HEK293 (cell line): ENCODE results near the gene CEMP1.

Experiments used
- CTCF ChIA-PET: fragments of 350-600 bp; formaldehyde crosslinking; extraction: SDS; loops from one replicate; lab custom pipeline; 2021; ENCODE audit warnings: antibody characterized with exemption; lab: Yijun Ruan, JAX
- POLR2A ChIA-PET: fragments of 300-600 bp; formaldehyde crosslinking; extraction: SDS; loops from one replicate; lab custom pipeline; 2020; ENCODE audit warnings: antibody characterized with exemption, inconsistent platforms; lab: Yijun Ruan, JAX
- H3K27ac ChIP-seq: fragments of 200-500 bp; sonication (Bioruptor generic); 2 replicates; pipeline ENCODE4 v1.5.1; 2014; ENCODE audit warnings: low read depth, low read length, control low read depth, inconsistent platforms; ENCODE audit errors: extremely low read depth
- H3K36me3 ChIP-seq, 2 experiments: fragments of 200-500 bp in 1 of 2; sonication (Bioruptor generic) in 1 of 2; 1 replicate in 1 of 2; 2 replicates in 1 of 2; pipeline ENCODE4 v1.5.1; 2014 to 2017; ENCODE audit warnings: inconsistent platforms in 2 of 2, low read length in 2 of 2; ENCODE audit not compliant: control insufficient read depth in 2 of 2, insufficient read depth in 1 of 2
- H3K4me1 ChIP-seq: fragments of 200-500 bp; sonication (Bioruptor generic); 2 replicates; pipeline ENCODE4 v1.5.1; 2014; ENCODE audit warnings: mild to moderate bottlenecking, low read length, inconsistent platforms; ENCODE audit not compliant: control insufficient read depth, insufficient read depth
- H3K4me3 ChIP-seq: 2 replicates; pipeline ENCODE4 v1.5.1; 2011; ENCODE audit warnings: low read depth, mild to moderate bottlenecking, control low read depth, low read length, moderate library complexity
- H3K9me3 ChIP-seq: fragments of 200-500 bp; sonication (Bioruptor generic); 2 replicates; pipeline ENCODE4 v1.5.1; 2014; ENCODE audit warnings: low read depth, low read length, inconsistent platforms; ENCODE audit not compliant: control insufficient read depth, insufficient read depth
- GLIS1 ChIP-seq: fragments of 450-650 bp; formaldehyde crosslinking; IDR thresholded peaks from 2 replicates; pipeline ENCODE4 v1.5.1; 2016; ENCODE audit warnings: missing biosample characterization, missing genetic modification characterization
- KLF1 ChIP-seq: fragments of 450-650 bp; formaldehyde crosslinking; IDR thresholded peaks from 2 replicates; pipeline ENCODE4 v1.5.1; 2016; ENCODE audit warnings: missing biosample characterization, missing genetic modification characterization
- ZNF146 ChIP-seq: fragments of 450-650 bp; formaldehyde crosslinking; IDR thresholded peaks from 2 replicates; pipeline ENCODE4 v1.5.1; 2016; ENCODE audit warnings: missing biosample characterization, missing genetic modification characterization
- ZNF148 ChIP-seq: fragments of 450-650 bp; formaldehyde crosslinking; IDR thresholded peaks from 2 replicates; pipeline ENCODE4 v1.5.0; 2017; ENCODE audit warnings: missing biosample characterization, missing genetic modification characterization, borderline replicate concordance
- ZNF175 ChIP-seq: fragments of 450-650 bp; formaldehyde crosslinking; IDR thresholded peaks from 2 replicates; pipeline ENCODE4 v1.5.1; 2016; ENCODE audit warnings: missing biosample characterization, missing genetic modification characterization
- ZNF23 ChIP-seq: fragments of 450-650 bp; formaldehyde crosslinking; IDR thresholded peaks from 2 replicates; pipeline ENCODE4 v1.5.1; 2016; ENCODE audit warnings: missing biosample characterization, missing genetic modification characterization, borderline replicate concordance
- ZNF600 ChIP-seq: fragments of 450-650 bp; formaldehyde crosslinking; IDR thresholded peaks from 2 replicates; pipeline ENCODE4 v1.5.1; 2016; ENCODE audit warnings: missing biosample characterization, missing genetic modification characterization
- ZNF639 ChIP-seq: fragments of 450-650 bp; formaldehyde crosslinking; IDR thresholded peaks from 2 replicates; pipeline ENCODE4 v1.5.1; 2016; ENCODE audit warnings: missing biosample characterization, missing genetic modification characterization
- ZNF660 ChIP-seq: fragments of 450-650 bp; IDR thresholded peaks from 2 replicates; pipeline ENCODE4 v1.5.1; 2018; ENCODE audit warnings: missing biosample characterization, mild to moderate bottlenecking, missing genetic modification characterization
- ZNF707 ChIP-seq: fragments of 450-650 bp; formaldehyde crosslinking; IDR thresholded peaks from 2 replicates; pipeline ENCODE4 v1.5.1; 2016; ENCODE audit warnings: missing biosample characterization, missing genetic modification characterization
- ZNF76 ChIP-seq: fragments of 450-650 bp; formaldehyde crosslinking; IDR thresholded peaks from 2 replicates; pipeline ENCODE4; 2016; ENCODE audit warnings: low read depth, missing biosample characterization, missing genetic modification characterization, borderline replicate concordance
- ZNF791 ChIP-seq: fragments of 450-650 bp; formaldehyde crosslinking; IDR thresholded peaks from 2 replicates; pipeline ENCODE4 v1.5.1; 2016; ENCODE audit warnings: missing biosample characterization, missing genetic modification characterization
- ZNF837 ChIP-seq: fragments of 450-650 bp; formaldehyde crosslinking; IDR thresholded peaks from 2 replicates; pipeline ENCODE4 v1.5.1; 2016; ENCODE audit warnings: missing biosample characterization, missing genetic modification characterization

The CEMP1 gene

GRCh38 chr16:2485811-2486507, 45.2 kb downstream of the CEMP1 start:
- CTCF ChIA-PET: interaction anchor here (0.7 to 0.8 kb wide), 2 partner anchors 26 to 292 kb away, joined by 3 to 4 read pairs; no protein-coding TSS in a partner anchor

GRCh38 chr16:2484898-2485508, 46.2 kb downstream of the CEMP1 start:
- H3K36me3 ChIP-seq: peaks cover 0 to 4% of the 10 kb centered on the region in 2 experiments; a peak in 1 of 3 replicates
- POLR2A ChIA-PET: no interaction called here
- CTCF ChIA-PET: interaction anchor here (0.7 to 0.8 kb wide), 2 partner anchors 188 to 291 kb away, joined by 3 read pairs; no protein-coding TSS in a partner anchor
- no peak overlapping the region for H3K4me3 ChIP-seq
- TF ChIP-seq ZNF148 (tag by site-specific recombination) (no peak), ZNF660 (tag by site-specific recombination) (peak; percentile 46; the same call in 1 of the 2 replicates)
- H3K27ac ChIP-seq: no peak overlapping the region
- no peaks in the 10 kb centered on the region; the same call in 1 of the 2 replicates for H3K4me1 ChIP-seq
- no peaks in the 10 kb centered on the region for H3K9me3 ChIP-seq

More at GRCh38 chr16:2485811-2486507, 45.2 kb downstream of the CEMP1 start:
- POLR2A ChIA-PET: no interaction called here
- no peaks in the 10 kb centered on the region for H3K9me3 ChIP-seq
- no peak overlapping the region for H3K4me3 ChIP-seq
- TF ChIP-seq ZNF639 (no peak), KLF1 (tag by site-specific recombination) (peak; percentile 60)
- H3K36me3 ChIP-seq: peaks cover 0 to 8% of the 10 kb centered on the region in 2 experiments; a peak in 1 of 3 replicates
- no peaks in the 10 kb centered on the region; the same call in 1 of the 2 replicates for H3K4me1 ChIP-seq
- no peak overlapping the region for H3K27ac ChIP-seq

- CTCF ChIA-PET: interaction anchor here (0.8 to 1.8 kb wide), 2 partner anchors 17 to 188 kb away, joined by 3 to 7 read pairs; no protein-coding TSS in a partner anchor
- H3K4me1 ChIP-seq: no peaks in the 10 kb centered on the region; the same call in 1 of the 2 replicates
- TF ChIP-seq ZNF600 (tag by site-specific recombination): peak; percentile 28; the same call in 1 of the 2 replicates
- TF ChIP-seq ZNF791 (tag by site-specific recombination): no peak
- no peak for TF ChIP-seq ZNF23 (tag by site-specific recombination)
- TF ChIP-seq ZNF837 (tag by site-specific recombination): no peak
- no peak for TF ChIP-seq ZNF707 (tag by site-specific recombination)
- no peak for TF ChIP-seq ZNF146 (tag by site-specific recombination)
- TF ChIP-seq ZNF175 (tag by site-specific recombination): no peak
- TF ChIP-seq ZNF76 (tag by site-specific recombination): no peak
- peak; percentile 54 for TF ChIP-seq GLIS1 (tag by site-specific recombination)
- TF ChIP-seq, all 188 proteins: peak for 2
- Histone ChIP-seq H3K9me3 (no peaks in the 10 kb centered on the region), H3K36me3 (peaks cover 0 to 3% of the 10 kb centered on the region in 2 experiments; a peak in 1 of 3 replicates), H3K4me3 (no peak overlapping the region), H3K27ac (no peak overlapping the region)
- POLR2A ChIA-PET: interaction anchor here (0.6 kb wide), 1 partner anchor 154 kb away, joined by 6 read pairs; no protein-coding TSS in a partner anchor
Observed at GRCh38 chr16:2483939-2484897, 47.0 kb downstream of the CEMP1 start.
